ENCODE measurements around the gene NPIPA5. TPM values are rescaled to one million over a fixed set of nuclear protein-coding genes. Genes with fewer than 3 reads are reported as not detected.

NPIPA5 gene
- total RNA-seq, 1 donor from 2014 or later: 0.29 TPM

Other genes with a start within 250 kb of the NPIPA5 start
- gene MPV17L, start 17.5 kb upstream of the NPIPA5 start, total RNA-seq: 0.17 and 0.55 TPM in 2 replicates
- 7.1 TPM in 2 replicates for gene BMERB1, start 56.3 kb upstream of the NPIPA5 start, total RNA-seq

All from activated B cell treated with CpG ODN at 0.5 μM for 24 hours (primary cell).